ENCODE results near the gene MCF2L.

MCF2L gene

GRCh38 chr13:113045251-113046127 is 76.5 kb downstream of the MCF2L start:
- in situ Hi-C loops (cut with HindIII; ENCODE audit: low pct_unique_long_range_greater_than_20kb, low sequenced_read_pairs) = no loop called here
- no peak for TF ChIP-seq JUND (IDR thresholded peaks at IDR 0.05; ENCODE audit: low read depth)
- DNase-seq (ENCODE audit: low read depth in 1 of 2, low spot score in 1 of 2) = no peak

- in situ Hi-C loops (cut with HindIII; ENCODE audit: low pct_unique_long_range_greater_than_20kb, low sequenced_read_pairs) = no loop called here
- TF ChIP-seq JUND (IDR thresholded peaks at IDR 0.05; ENCODE audit: low read depth) = no peak
- no peak for DNase-seq (ENCODE audit: low read depth in 1 of 2, low spot score in 1 of 2)
Observed at GRCh38 chr13:113046128-113046882, 77.3 kb downstream of the MCF2L start.

- DNase-seq (ENCODE audit: low read depth in 1 of 2, low spot score in 1 of 2) = no peak
- in situ Hi-C loops (cut with HindIII; ENCODE audit: low pct_unique_long_range_greater_than_20kb, low sequenced_read_pairs) = no loop called here
- TF ChIP-seq JUND (IDR thresholded peaks at IDR 0.05; ENCODE audit: low read depth) = no peak
Observed at GRCh38 chr13:113046883-113047244, 77.8 kb downstream of the MCF2L start.

- no peak for TF ChIP-seq JUND (IDR thresholded peaks at IDR 0.05; ENCODE audit: low read depth)
Observed at GRCh38 chr13:113047587-113047986, 78.6 kb downstream of the MCF2L start.

GRCh38 chr13:113048766-113049165 is 79.8 kb downstream of the MCF2L start:
- TF ChIP-seq JUND (IDR thresholded peaks at IDR 0.05; ENCODE audit: low read depth) = no peak
- in situ Hi-C loops (cut with HindIII; ENCODE audit: low pct_unique_long_range_greater_than_20kb, low sequenced_read_pairs) = no loop called here

More at GRCh38 chr13:113047587-113047986, 78.6 kb downstream of the MCF2L start:
- DNase-seq (ENCODE audit: low read depth in 1 of 2, low spot score in 1 of 2) = no peak
- in situ Hi-C loops (cut with HindIII; ENCODE audit: low pct_unique_long_range_greater_than_20kb, low sequenced_read_pairs) = no loop called here

GRCh38 chr13:113049521-113049941 is 80.5 kb downstream of the MCF2L start:
- no peak for TF ChIP-seq JUND (IDR thresholded peaks at IDR 0.05; ENCODE audit: low read depth)
- no peak for DNase-seq (ENCODE audit: low read depth in 1 of 2, low spot score in 1 of 2)
- in situ Hi-C loops (cut with HindIII; ENCODE audit: low pct_unique_long_range_greater_than_20kb, low sequenced_read_pairs) = no loop called here

More at GRCh38 chr13:113048766-113049165, 79.8 kb downstream of the MCF2L start:
- no peak for DNase-seq (ENCODE audit: low read depth in 1 of 2, low spot score in 1 of 2)

- DNase-seq (ENCODE audit: low read depth in 1 of 2, low spot score in 1 of 2) = no peak
- in situ Hi-C loops (cut with HindIII; ENCODE audit: low pct_unique_long_range_greater_than_20kb, low sequenced_read_pairs) = no loop called here
- TF ChIP-seq JUND (IDR thresholded peaks at IDR 0.05; ENCODE audit: low read depth) = no peak
Observed at GRCh38 chr13:113049981-113050380, 81.0 kb downstream of the MCF2L start.

- TF ChIP-seq JUND (IDR thresholded peaks at IDR 0.05; ENCODE audit: low read depth) = no peak
- no peak for DNase-seq (ENCODE audit: low read depth in 1 of 2, low spot score in 1 of 2)
- in situ Hi-C loops (cut with HindIII; ENCODE audit: low pct_unique_long_range_greater_than_20kb, low sequenced_read_pairs) = no loop called here
Observed at GRCh38 chr13:113050734-113051431, 81.9 kb downstream of the MCF2L start.

- in situ Hi-C loops (cut with HindIII; ENCODE audit: low pct_unique_long_range_greater_than_20kb, low sequenced_read_pairs) = no loop called here
- no peak for TF ChIP-seq JUND (IDR thresholded peaks at IDR 0.05; ENCODE audit: low read depth)
- no peak for DNase-seq (ENCODE audit: low read depth in 1 of 2, low spot score in 1 of 2)
Observed at GRCh38 chr13:113051641-113052040, 82.6 kb downstream of the MCF2L start.

- TF ChIP-seq JUND (IDR thresholded peaks at IDR 0.05; ENCODE audit: low read depth) = no peak
- DNase-seq (ENCODE audit: low read depth in 1 of 2, low spot score in 1 of 2) = no peak
- in situ Hi-C loops (cut with HindIII; ENCODE audit: low pct_unique_long_range_greater_than_20kb, low sequenced_read_pairs) = no loop called here
Observed at GRCh38 chr13:113052206-113052605, 83.2 kb downstream of the MCF2L start.

GRCh38 chr13:113052971-113053370 is 84.0 kb downstream of the MCF2L start:
- in situ Hi-C loops (cut with HindIII; ENCODE audit: low pct_unique_long_range_greater_than_20kb, low sequenced_read_pairs) = no loop called here
- DNase-seq (ENCODE audit: low read depth in 1 of 2, low spot score in 1 of 2) = no peak
- TF ChIP-seq JUND (IDR thresholded peaks at IDR 0.05; ENCODE audit: low read depth) = no peak

GRCh38 chr13:113053376-113053775 is 84.4 kb downstream of the MCF2L start:
- in situ Hi-C loops (cut with HindIII; ENCODE audit: low pct_unique_long_range_greater_than_20kb, low sequenced_read_pairs) = no loop called here
- DNase-seq (ENCODE audit: low read depth in 1 of 2, low spot score in 1 of 2) = no peak

More at GRCh38 chr13:113053376-113053775, 84.4 kb downstream of the MCF2L start:
- TF ChIP-seq JUND (IDR thresholded peaks at IDR 0.05; ENCODE audit: low read depth) = no peak

All from T47D (cell line).